ENCODE measurements around the gene SRM. TPM values are rescaled to one million over a fixed set of nuclear protein-coding genes. Genes with fewer than 3 reads are reported as not detected.
"Not testable (repeated sequence)": the region's sequence is repeated elsewhere in the genome, so short reads cannot be mapped to it uniquely, and the experiment has no call there.

The SRM gene
- total RNA-seq, result 62.6 and 64.6 TPM in 2 replicates
- long read RNA-seq, partial matches to known transcripts, result 0 of 1 reads
- long read RNA-seq, other reads (novel, unspliced or antisense), result 0 of 1 reads

DNA sequence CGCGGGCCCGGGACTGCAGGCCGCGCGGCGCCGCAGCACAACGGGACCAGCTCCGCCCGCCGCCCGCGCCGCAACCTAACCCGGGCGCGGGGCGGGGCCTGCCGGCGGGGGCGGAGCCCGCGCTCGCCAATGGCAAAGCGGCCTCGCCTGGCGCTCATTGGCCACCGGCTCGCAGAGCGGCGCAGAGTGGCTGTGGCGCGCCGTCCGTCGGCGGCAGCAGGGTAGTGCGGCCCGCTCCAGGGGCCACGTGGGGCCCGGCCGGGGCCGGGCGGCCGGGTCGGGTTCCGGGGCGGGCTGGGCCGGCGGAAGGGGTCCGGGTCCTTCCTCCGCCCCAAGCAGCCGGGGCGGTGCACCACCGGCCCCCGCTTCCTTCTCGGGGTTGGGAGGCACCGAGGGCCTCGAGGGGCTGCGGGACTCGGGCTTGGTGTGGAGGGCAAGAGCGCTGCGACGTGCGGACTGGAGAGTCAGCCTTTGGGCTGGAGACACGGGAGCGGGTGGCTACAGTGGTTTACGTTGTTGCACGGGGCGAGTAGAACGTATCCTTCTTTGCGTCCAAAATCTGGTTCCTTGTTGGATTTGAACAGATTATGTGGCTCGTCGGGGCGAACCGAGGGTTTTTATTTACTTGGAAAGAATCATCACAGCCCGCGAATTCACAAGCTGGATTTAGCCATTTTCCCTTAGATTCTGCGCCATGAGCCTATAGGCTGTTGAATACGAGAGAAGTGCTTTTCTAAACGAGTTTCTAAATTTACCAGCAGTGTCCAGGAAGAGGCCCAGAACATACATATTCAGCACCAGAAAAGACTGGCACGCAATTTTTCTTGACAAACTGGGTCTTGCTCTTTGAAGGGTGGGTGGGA lies at the start of gene SRM:
Gene SRM (minus strand): TSS at position 51 of the 863 bp plus-strand sequence. CDS start 75 bp downstream, outside the sequence.
- H3K27ac Mint-ChIP-seq, result peak within 1 kb of the TSS; percentile 95
- TF ChIP-seq, protein P1, sequence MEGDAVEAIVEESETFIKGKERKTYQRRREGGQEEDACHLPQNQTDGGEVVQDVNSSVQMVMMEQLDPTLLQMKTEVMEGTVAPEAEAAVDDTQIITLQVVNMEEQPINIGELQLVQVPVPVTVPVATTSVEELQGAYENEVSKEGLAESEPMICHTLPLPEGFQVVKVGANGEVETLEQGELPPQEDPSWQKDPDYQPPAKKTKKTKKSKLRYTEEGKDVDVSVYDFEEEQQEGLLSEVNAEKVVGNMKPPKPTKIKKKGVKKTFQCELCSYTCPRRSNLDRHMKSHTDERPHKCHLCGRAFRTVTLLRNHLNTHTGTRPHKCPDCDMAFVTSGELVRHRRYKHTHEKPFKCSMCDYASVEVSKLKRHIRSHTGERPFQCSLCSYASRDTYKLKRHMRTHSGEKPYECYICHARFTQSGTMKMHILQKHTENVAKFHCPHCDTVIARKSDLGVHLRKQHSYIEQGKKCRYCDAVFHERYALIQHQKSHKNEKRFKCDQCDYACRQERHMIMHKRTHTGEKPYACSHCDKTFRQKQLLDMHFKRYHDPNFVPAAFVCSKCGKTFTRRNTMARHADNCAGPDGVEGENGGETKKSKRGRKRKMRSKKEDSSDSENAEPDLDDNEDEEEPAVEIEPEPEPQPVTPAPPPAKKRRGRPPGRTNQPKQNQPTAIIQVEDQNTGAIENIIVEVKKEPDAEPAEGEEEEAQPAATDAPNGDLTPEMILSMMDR (IDR thresholded peaks at IDR 0.05; ENCODE audit: unreplicated experiment), result peak; percentile 60
- peaks cover 15% of the 10 kb centered on the region for H3K36me3 Mint-ChIP-seq (ENCODE audit: insufficient read depth)
- DNase-seq (ENCODE audit: low spot score, unreplicated experiment), result peak; percentile 84
- H3K27me3 Mint-ChIP-seq, result no peaks in the 10 kb centered on the region
- peak within 1 kb of the TSS; percentile 92 for H3K4me3 Mint-ChIP-seq (ENCODE audit: low read depth)
- H3K9me3 Mint-ChIP-seq (ENCODE audit: low read depth), result no peaks in the 10 kb centered on the region
- peaks cover 10% of the 10 kb centered on the region for H3K4me1 Mint-ChIP-seq (ENCODE audit: low read depth)

DNA sequence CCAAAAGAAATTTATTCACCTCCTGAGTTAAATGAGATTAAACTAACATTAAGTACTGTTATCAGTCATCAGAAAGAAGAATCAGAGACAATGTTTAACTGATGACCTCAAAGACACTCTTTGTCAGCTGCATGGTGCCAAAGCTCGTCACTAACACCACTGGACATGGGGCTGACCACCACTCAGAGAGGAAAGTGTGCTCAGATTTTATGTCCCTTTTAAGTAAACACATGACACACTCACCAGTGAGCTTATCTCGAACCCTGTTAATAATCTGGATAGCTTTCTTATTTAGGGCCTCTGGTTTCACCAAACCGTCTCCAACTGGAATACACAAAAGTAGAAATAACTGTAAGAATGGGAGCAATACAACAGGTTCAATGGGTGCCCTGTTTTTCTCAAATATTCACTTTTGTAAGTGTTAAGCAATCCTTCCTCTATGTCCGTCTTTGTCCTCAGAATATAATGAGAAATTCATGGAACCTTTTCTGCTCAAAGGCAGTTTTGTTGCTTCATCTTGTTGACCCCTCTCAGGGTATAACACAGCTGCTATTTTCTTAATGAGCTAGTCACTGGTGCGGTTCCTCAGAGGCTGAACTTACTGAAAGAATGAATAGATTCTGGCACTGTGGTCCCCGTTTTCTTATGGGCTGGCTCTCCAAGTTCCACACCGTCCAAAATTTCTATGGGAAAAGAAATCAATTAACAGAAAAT lies 49.4 kb upstream of the SRM start:
- no peaks in the 10 kb centered on the region for H3K4me1 Mint-ChIP-seq (ENCODE audit: low read depth)
- no peak overlapping the region for H3K27ac Mint-ChIP-seq
- H3K36me3 Mint-ChIP-seq (ENCODE audit: insufficient read depth), result peaks cover 18% of the 10 kb centered on the region
- no peaks in the 10 kb centered on the region for H3K27me3 Mint-ChIP-seq
- H3K4me3 Mint-ChIP-seq (ENCODE audit: low read depth), result no peak overlapping the region
- H3K9me3 Mint-ChIP-seq (ENCODE audit: low read depth), result no peaks in the 10 kb centered on the region
- no peak for DNase-seq (ENCODE audit: low spot score, unreplicated experiment)
- TF ChIP-seq, protein P1 (IDR thresholded peaks at IDR 0.05; ENCODE audit: unreplicated experiment), result no peak

DNA sequence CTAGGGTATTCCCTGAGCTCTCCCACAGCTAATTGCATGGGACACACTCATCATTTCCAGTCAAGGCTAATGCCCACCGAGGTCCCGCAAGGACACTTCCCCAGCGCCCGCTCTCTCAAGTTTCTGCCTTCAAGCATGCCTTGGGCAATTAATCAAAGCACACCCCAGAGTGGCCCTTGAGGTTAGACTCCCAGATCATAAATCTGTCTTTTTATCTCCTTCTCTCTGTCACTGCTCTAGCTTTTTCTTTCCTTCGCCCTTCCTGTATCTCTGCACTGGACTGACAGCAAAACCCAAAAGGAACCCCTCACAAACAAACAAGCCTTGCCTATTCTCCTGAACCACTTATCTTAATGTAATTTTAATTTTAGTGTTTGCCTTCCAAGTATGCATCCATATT lies 47.8 kb upstream of the SRM start:
- no peak overlapping the region for H3K4me3 Mint-ChIP-seq (ENCODE audit: low read depth)
- DNase-seq (ENCODE audit: low spot score, unreplicated experiment), result no peak
- H3K36me3 Mint-ChIP-seq (ENCODE audit: insufficient read depth), result peaks cover 14% of the 10 kb centered on the region
- TF ChIP-seq, protein P1 (IDR thresholded peaks at IDR 0.05; ENCODE audit: unreplicated experiment), result no peak
- H3K27me3 Mint-ChIP-seq, result no peaks in the 10 kb centered on the region
- no peak overlapping the region for H3K27ac Mint-ChIP-seq
- no peaks in the 10 kb centered on the region for H3K9me3 Mint-ChIP-seq (ENCODE audit: low read depth)
- no peaks in the 10 kb centered on the region for H3K4me1 Mint-ChIP-seq (ENCODE audit: low read depth)

DNA sequence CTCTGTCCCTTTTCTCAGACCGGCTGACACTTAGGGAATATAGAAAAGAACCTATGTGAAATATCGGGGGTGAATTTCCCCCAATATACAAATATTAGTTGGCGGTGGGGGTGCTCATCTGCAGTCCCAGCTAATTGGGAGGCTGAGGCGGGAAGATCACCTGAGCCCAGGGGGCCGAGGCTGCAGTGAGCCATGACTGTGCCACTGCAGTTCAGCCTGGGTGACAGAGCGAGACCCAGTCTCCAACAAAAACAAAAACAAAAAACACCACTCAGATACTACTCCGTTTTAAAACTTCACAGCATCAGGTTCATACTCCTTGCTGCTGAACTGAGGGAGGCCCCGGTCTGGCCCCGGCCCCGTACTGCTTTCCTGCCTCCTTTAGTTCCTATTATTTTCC lies 45.8 kb upstream of the SRM start:
- H3K9me3 Mint-ChIP-seq (ENCODE audit: low read depth), result no peaks in the 10 kb centered on the region
- no peak overlapping the region for H3K27ac Mint-ChIP-seq

DNA sequence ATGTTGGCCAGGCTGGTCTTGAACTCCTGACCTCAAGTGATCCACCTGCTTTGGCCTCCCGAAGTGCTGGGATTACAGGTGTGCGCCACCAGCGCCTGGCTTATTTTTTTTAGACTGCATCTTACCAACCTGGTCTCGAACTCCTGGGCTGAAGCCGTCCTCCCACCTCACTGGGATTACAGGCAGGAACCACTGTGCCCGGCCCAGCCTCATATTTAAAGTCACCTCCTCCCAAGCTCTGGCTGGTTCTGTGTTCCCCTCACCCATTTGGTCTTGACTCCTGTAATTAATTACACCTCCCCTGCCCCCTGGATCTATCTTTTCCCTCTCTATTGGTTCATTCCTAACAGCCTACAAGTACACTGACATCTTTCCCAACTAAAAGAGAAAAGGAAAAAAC lies 41.5 kb upstream of the SRM start:
- Mint-ChIP-seq H3K4me1 (ENCODE audit: low read depth) (peaks cover 3% of the 10 kb centered on the region), H3K4me3 (ENCODE audit: low read depth) (peak overlapping the region; percentile 29), H3K36me3 (ENCODE audit: insufficient read depth) (peaks cover 4% of the 10 kb centered on the region), H3K27me3 (no peaks in the 10 kb centered on the region), H3K27ac (peak overlapping the region; percentile 26), H3K9me3 (ENCODE audit: low read depth) (no peaks in the 10 kb centered on the region)
- TF ChIP-seq, protein P1 (IDR thresholded peaks at IDR 0.05; ENCODE audit: unreplicated experiment), result no peak
- no peak for DNase-seq (ENCODE audit: low spot score, unreplicated experiment)

More for the DNA sequence above, 45.8 kb upstream of the SRM start:
- Mint-ChIP-seq H3K4me3 (ENCODE audit: low read depth) (no peak overlapping the region), H3K4me1 (ENCODE audit: low read depth) (no peaks in the 10 kb centered on the region), H3K27me3 (no peaks in the 10 kb centered on the region), H3K36me3 (ENCODE audit: insufficient read depth) (peaks cover 12% of the 10 kb centered on the region)
- DNase-seq (ENCODE audit: low spot score, unreplicated experiment), result no peak
- TF ChIP-seq, protein P1 (IDR thresholded peaks at IDR 0.05; ENCODE audit: unreplicated experiment), result no peak

DNA sequence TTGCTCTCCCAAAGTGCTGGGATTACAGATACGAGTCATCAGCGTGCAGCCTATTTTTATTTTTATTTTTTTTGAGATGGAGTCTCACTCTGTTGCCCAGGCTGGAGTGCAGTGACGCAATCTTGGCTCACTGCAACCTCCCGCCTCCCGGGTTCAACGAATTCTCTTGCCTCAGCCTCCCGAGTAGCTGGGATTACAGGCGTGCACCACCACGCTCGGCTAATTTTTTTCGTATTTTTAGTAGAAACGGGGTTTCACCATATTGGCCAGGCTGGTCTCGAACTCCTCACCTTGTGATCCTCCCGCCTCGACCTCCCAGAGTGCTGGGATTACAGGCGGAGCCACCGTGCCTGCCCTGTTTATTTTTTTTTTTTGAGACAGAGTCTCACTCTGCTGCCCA lies 41.0 kb upstream of the SRM start:
- H3K27ac Mint-ChIP-seq; H3K4me1 Mint-ChIP-seq (ENCODE audit: low read depth); H3K36me3 Mint-ChIP-seq (ENCODE audit: insufficient read depth); DNase-seq (ENCODE audit: low spot score, unreplicated experiment); H3K9me3 Mint-ChIP-seq (ENCODE audit: low read depth); H3K27me3 Mint-ChIP-seq: not testable (repeated sequence)
- H3K4me3 Mint-ChIP-seq (ENCODE audit: low read depth), result peak overlapping the region; percentile 94

All from progenitor cell of endocrine pancreas (in vitro differentiated cells).